HepG2 (cell line): ENCODE data around the gene LANCL3. TPM values are rescaled to one million over a fixed set of nuclear protein-coding genes. Genes with fewer than 3 reads are reported as not detected.

Experiments used
- ATAC-seq: fragments of 200-7000 bp; cut with Tn5 transposase; 3 replicates; pipeline ENCODE4 v1.9.1; 2020; ENCODE audit warnings: mild to moderate bottlenecking, moderate library complexity
- BruUV-seq: library from RNA; stranded (reverse); fragments of 400-500 nt; replicated peaks from 2 replicates; lab custom pipeline; 2021; lab: Mats Ljungman, UMichigan
- CTCF ChIA-PET: fragments of 300-600 bp; formaldehyde crosslinking; extraction: SDS; loops from one replicate; lab custom pipeline; 2021; ENCODE audit warnings: low total read pairs, inconsistent platforms, low intra/inter-chr PET ratio; lab: Yijun Ruan, JAX
- POLR2A ChIA-PET: fragments of 350-600 bp; sonication (Branson Sonifier 250); formaldehyde crosslinking; loops from one replicate; lab custom pipeline; 2020; ENCODE audit warnings: antibody characterized with exemption, inconsistent platforms; lab: Yijun Ruan, JAX
- DNase-seq: peaks from one replicate; pipeline ENCODE4 v3.0.0-alpha.2; 2015; ENCODE audit warnings: low spot score
- FAIRE-seq: peaks from 3 replicates; lab custom pipeline; 2011; peaks lifted over from hg19 to GRCh38; lab: Jason Lieb, UNC
- H2AFZ ChIP-seq: one replicate; pipeline ENCODE4 v1.6.1; 2011; ENCODE audit warnings: low read length, inconsistent platforms
- H3K27ac ChIP-seq: fragments of 300-600 bp; 3 replicates; pipeline ENCODE4 v1.8.0; 2011; ENCODE audit warnings: mixed run types, mild to moderate bottlenecking, mixed read lengths, low read length, inconsistent platforms; ENCODE audit not compliant: insufficient read depth; ENCODE audit errors: extremely low read length
- H3K27me3 ChIP-seq, 2 experiments: fragments of 200-600 bp in 1 of 2; 2 replicates in 1 of 2; 3 replicates in 1 of 2; pipeline versions ENCODE4 v1.6.0 to v1.8.0; 2011; ENCODE audit warnings: low read length in 2 of 2, mild to moderate bottlenecking in 2 of 2, moderate library complexity in 2 of 2, inconsistent platforms in 1 of 2; ENCODE audit not compliant: insufficient read depth in 2 of 2, control insufficient read depth in 1 of 2
- H3K36me3 ChIP-seq, 2 experiments: fragments of 200-600 bp in 1 of 2; replicated peaks in 1 of 2; 2 replicates in 1 of 2; 3 replicates in 1 of 2; pipeline versions ENCODE4 v1.5.1 to v1.8.0; 2011; ENCODE audit warnings: low read length in 2 of 2, inconsistent platforms in 1 of 2; ENCODE audit not compliant: insufficient read depth in 2 of 2, control insufficient read depth in 1 of 2
- H3K4me1 ChIP-seq: 2 replicates; pipeline ENCODE4 v1.5.1; 2012; ENCODE audit warnings: low read length, inconsistent platforms; ENCODE audit not compliant: insufficient read depth
- H3K4me2 ChIP-seq: 2 replicates; pipeline ENCODE4 v1.6.0; 2011; ENCODE audit warnings: low read depth, low read length, inconsistent platforms
- H3K4me3 ChIP-seq, 3 experiments: fragments of 200-600 bp in 1 of 3; sonication (generic), shearing (Covaris generic) in 1 of 3; replicated peaks in 1 of 3; 2 replicates each; pipeline ENCODE4 v1.5.1; 2011 to 2016; ENCODE audit warnings: low read length in 3 of 3, inconsistent platforms in 2 of 3, low read depth in 2 of 3, mild to moderate bottlenecking in 2 of 3, control low read depth in 1 of 3, mixed read lengths in 1 of 3; ENCODE audit not compliant: insufficient read depth in 1 of 3
- H3K79me2 ChIP-seq: one replicate; pipeline ENCODE4 v1.6.1; 2011; ENCODE audit warnings: low read length, inconsistent platforms; ENCODE audit not compliant: insufficient read depth
- H3K9ac ChIP-seq: 2 replicates; pipeline ENCODE4 v1.6.0; 2011; ENCODE audit warnings: mild to moderate bottlenecking, low read depth, low read length, inconsistent platforms; ENCODE audit not compliant: insufficient read depth
- H3K9me3 ChIP-seq: 2 replicates; pipeline ENCODE4 v1.5.1; 2012; ENCODE audit warnings: mild to moderate bottlenecking, low read length
- H4K20me1 ChIP-seq: 2 replicates; pipeline ENCODE4 v1.6.0; 2011; ENCODE audit warnings: inconsistent platforms, mild to moderate bottlenecking, low read length, moderate library complexity; ENCODE audit not compliant: insufficient read depth
- FOXC1 ChIP-seq: sonication (generic); formaldehyde crosslinking; IDR thresholded peaks from 2 replicates; pipeline ENCODE4 v1.8.0; 2022; ENCODE audit warnings: mild to moderate bottlenecking, missing genetic modification reagents, borderline replicate concordance
- FUBP1 ChIP-seq: sonication (generic); formaldehyde crosslinking; IDR thresholded peaks from 2 replicates; pipeline ENCODE4 v1.5.1; 2020; ENCODE audit warnings: missing genetic modification reagents, mild to moderate bottlenecking, borderline replicate concordance
- GZF1 ChIP-seq: sonication (generic); formaldehyde crosslinking; IDR thresholded peaks from 2 replicates; pipeline ENCODE4 v1.5.1; 2020; ENCODE audit warnings: mild to moderate bottlenecking, missing genetic modification reagents
- HNF1B ChIP-seq: sonication (generic); formaldehyde crosslinking; IDR thresholded peaks from 2 replicates; pipeline ENCODE4 v1.5.1; 2020; ENCODE audit warnings: mild to moderate bottlenecking, moderate library complexity, missing genetic modification reagents
- MXD4 ChIP-seq: IDR thresholded peaks from 2 replicates; pipeline ENCODE4 v1.6.1; 2016; ENCODE audit warnings: mild to moderate bottlenecking, missing biosample characterization, missing genetic modification reagents
- NR1H2 ChIP-seq: sonication (generic); formaldehyde crosslinking; IDR thresholded peaks from 2 replicates; pipeline ENCODE4 v1.8.1; 2022; ENCODE audit warnings: low read depth, missing genetic modification reagents, borderline replicate concordance
- NR3C1 ChIP-seq: sonication (generic); formaldehyde crosslinking; IDR thresholded peaks from 2 replicates; pipeline ENCODE4 v1.4.0; 2020; ENCODE audit warnings: missing genetic modification reagents
- RFX1 ChIP-seq: fragments of 450-650 bp; IDR thresholded peaks from 2 replicates; pipeline ENCODE4 v1.6.1; 2017
- RXRA ChIP-seq: sonication (generic); formaldehyde crosslinking; IDR thresholded peaks from 2 replicates; pipeline ENCODE4 v1.5.1; 2020; ENCODE audit warnings: missing genetic modification reagents
- SIX1 ChIP-seq: sonication (generic); formaldehyde crosslinking; IDR thresholded peaks from 2 replicates; pipeline ENCODE4 v1.4.0; 2020; ENCODE audit warnings: missing genetic modification reagents, borderline replicate concordance
- SMAD3 ChIP-seq: sonication (generic); formaldehyde crosslinking; IDR thresholded peaks from 2 replicates; pipeline ENCODE4 v1.4.0; 2020; ENCODE audit warnings: missing genetic modification reagents
- TRIM22 ChIP-seq: fragments of 450-650 bp; IDR thresholded peaks from 2 replicates; pipeline ENCODE4 v1.6.1; 2017
- WIZ ChIP-seq: sonication (generic); formaldehyde crosslinking; IDR thresholded peaks from 2 replicates; pipeline ENCODE4 v1.5.1; 2020; ENCODE audit warnings: mild to moderate bottlenecking, missing genetic modification reagents
- ZFYVE20 ChIP-seq: sonication (generic); formaldehyde crosslinking; IDR thresholded peaks from 2 replicates; pipeline ENCODE4 v1.8.0; 2023; ENCODE audit warnings: low read depth, mild to moderate bottlenecking, moderate library complexity, missing genetic modification reagents, borderline replicate concordance
- ZNF121 ChIP-seq: sonication (generic); formaldehyde crosslinking; IDR thresholded peaks from 2 replicates; pipeline ENCODE4 v1.5.0; 2020; ENCODE audit warnings: mild to moderate bottlenecking, missing genetic modification reagents
- ZNF20 ChIP-seq: sonication (generic); formaldehyde crosslinking; IDR thresholded peaks from 2 replicates; pipeline ENCODE4 v1.4.0; 2020; ENCODE audit warnings: mild to moderate bottlenecking, moderate library complexity, missing genetic modification reagents
- ZNF362 ChIP-seq: sonication (generic); formaldehyde crosslinking; IDR thresholded peaks from 2 replicates; pipeline ENCODE4 v1.4.0; 2020; ENCODE audit warnings: missing genetic modification reagents, mild to moderate bottlenecking, borderline replicate concordance
- ZNF44 ChIP-seq: sonication (generic); formaldehyde crosslinking; IDR thresholded peaks from 2 replicates; pipeline ENCODE4 v1.5.1; 2020; ENCODE audit warnings: mild to moderate bottlenecking, missing genetic modification reagents
- ZNF446 ChIP-seq: sonication (generic); formaldehyde crosslinking; IDR thresholded peaks from 2 replicates; pipeline ENCODE4 v1.5.0; 2020; ENCODE audit warnings: mild to moderate bottlenecking, missing genetic modification reagents
- ZNF558 ChIP-seq: sonication (generic); formaldehyde crosslinking; IDR thresholded peaks from 2 replicates; pipeline ENCODE4 v1.9.0; 2022; ENCODE audit warnings: mild to moderate bottlenecking, missing genetic modification reagents, borderline replicate concordance
- ZSCAN20 ChIP-seq: sonication (generic); formaldehyde crosslinking; IDR thresholded peaks from 2 replicates; pipeline ENCODE4 v1.4.0; 2020; ENCODE audit warnings: missing genetic modification reagents, mild to moderate bottlenecking, borderline replicate concordance
- WGBS: methylation state at CpG from one replicate; pipeline ENCODE4 v1.1.6; 2017; ENCODE audit warnings: low lambda C conversion rate; 5-methylcytosine and 5-hydroxymethylcytosine counted together
- in situ Hi-C: cut with HindIII; loops from 2 replicates; pipeline ENCODE4 v1.10.0; 2017; ENCODE audit warnings: low pct_unique_long_range_greater_than_20kb; ENCODE audit not compliant: extremely low pct_ligation_motif_present
- intact Hi-C: fragments of 100-400 bp; cut with micrococcal nuclease; formaldehyde crosslinking; loops from one replicate; pipeline ENCODE4 v1.10.0; 2022; ENCODE audit not compliant: unreplicated experiment
- polyA plus RNA-seq, 8 experiments: library from polyadenylated mRNA; depleted of rRNA in 3 of 8; stranded (reverse) in 7 of 8; unstranded in 1 of 8; fragments of >200 nt; fragmentation: Illumina TruSeq in 4 of 8; extraction: Trizol in 4 of 8; gene quantifications; 2 replicates each; pipeline versions ENCODE4 v1.2.1 to v1.2.3, GENCODE V29; 2011 to 2016; ENCODE audit warnings: low read depth in 4 of 8, missing spikeins in 1 of 8, mixed read lengths in 1 of 8; ENCODE audit not compliant: insufficient read depth in 1 of 8
- total RNA-seq, 5 experiments: library from RNA; depleted of rRNA; stranded (reverse); fragments of >200 nt; fragmentation: Illumina TruSeq; extraction: Trizol; gene quantifications; 2 replicates each; pipeline ENCODE4 v1.2.3, GENCODE V29; 2016; ENCODE audit warnings: low read depth in 1 of 5

Gene LANCL3
- total and polyA plus RNA-seq, 2 of the 13 experiments (the other 11 are each of a cell fraction or from before 2014, with no cell fraction given): not detected

- TF ChIP-seq ZNF362 (CRISPR knock-in tag) (no peak), ZNF446 (CRISPR knock-in tag) (no peak), SIX1 (no peak), RFX1 (no peak), RXRA (CRISPR knock-in tag) (no peak), MXD4 (CRISPR knock-in tag) (no peak), WIZ (CRISPR knock-in tag) (no peak), ZFYVE20 (CRISPR knock-in tag) (no peak), SMAD3 (CRISPR knock-in tag) (no peak), ZNF121 (CRISPR knock-in tag) (no peak)
- TF ChIP-seq, all 625 proteins: peak for 0
Observed at GRCh38 chrX:37659047-37659446, 87.6 kb downstream of the LANCL3 start (continued).

- 18% methylated on average over 2 of the region's 4 CpGs for WGBS
- Histone ChIP-seq H3K4me3 (no peak overlapping the region), H3K9ac (no peak overlapping the region), H3K4me2 (no peak overlapping the region), H3K27ac (no peak overlapping the region), H3K79me2 (no peaks in the 10 kb centered on the region), H3K36me3 (no peaks in the 10 kb centered on the region), H3K27me3 (no peaks in the 10 kb centered on the region), H3K9me3 (no peaks in the 10 kb centered on the region), H2AFZ (no peak overlapping the region), H3K4me1 (no peaks in the 10 kb centered on the region), H4K20me1 (no peaks in the 10 kb centered on the region)
- FAIRE-seq: no peak
- intact Hi-C loops (no loop called here), in situ Hi-C loops (no loop called here)
- POLR2A ChIA-PET: no interaction called here
- CTCF ChIA-PET: no interaction called here
- no TSS peak for BruUV-seq
- ATAC-seq: no peak
- DNase-seq: no peak
- TF ChIP-seq ZNF44 (no peak), NR3C1 (CRISPR knock-in tag) (no peak), TRIM22 (no peak), FOXC1 (CRISPR knock-in tag) (no peak), HNF1B (CRISPR knock-in tag) (no peak), NR1H2 (CRISPR knock-in tag) (no peak), FUBP1 (no peak), ZNF558 (CRISPR knock-in tag) (no peak), ZNF20 (CRISPR knock-in tag) (no peak), ZSCAN20 (CRISPR knock-in tag) (no peak), GZF1 (CRISPR knock-in tag) (no peak)
Observed at GRCh38 chrX:37662181-37662580, 90.7 kb downstream of the LANCL3 start.
